Measurements from ENCODE around the gene HIVEP3.

The HIVEP3 gene

GRCh38 chr1:41512701-41513382, 405.9 kb downstream of the HIVEP3 start:
- Histone ChIP-seq H3K9me3 (no peaks in the 10 kb centered on the region), H3K4me3 (no peak overlapping the region), H3K4me1 (peaks cover 6 to 28% (median 18%) of the 10 kb centered on the region in 4 donors), H3K27me3 (no peaks in the 10 kb centered on the region), H3K36me3 (peaks cover 0 to 32% (median 0%) of the 10 kb centered on the region in 3 donors), H3K27ac (no peak overlapping the region)
- intact Hi-C loops (cut with DNase I; ENCODE audit: low total_unique reads), result loop anchor here (10.0 kb wide), 1 partner anchor 152 kb away; no protein-coding TSS in a partner anchor
- no peak for DNase-seq
- no peak for TF ChIP-seq CTCF (IDR thresholded peaks at IDR 0.05)

GRCh38 chr1:41511239-41511540, 407.5 kb downstream of the HIVEP3 start:
- no peak for DNase-seq

GRCh38 chr1:41510531-41511238, 408.0 kb downstream of the HIVEP3 start:
- Histone ChIP-seq H3K27me3 (no peaks in the 10 kb centered on the region), H3K9me3 (no peaks in the 10 kb centered on the region), H3K36me3 (peaks cover 0 to 32% (median 0%) of the 10 kb centered on the region in 3 donors), H3K4me3 (no peak overlapping the region), H3K27ac (no peak overlapping the region), H3K4me1 (peaks cover 0 to 15% (median 6%) of the 10 kb centered on the region in 4 donors)
- no peak for TF ChIP-seq CTCF (IDR thresholded peaks at IDR 0.05)
- DNase-seq, result no peak
- intact Hi-C loops (cut with DNase I; ENCODE audit: low total_unique reads), result loop anchor here (10.0 kb wide), 1 partner anchor 154 kb away; no protein-coding TSS in a partner anchor

More at GRCh38 chr1:41511239-41511540, 407.5 kb downstream of the HIVEP3 start:
- Histone ChIP-seq H3K4me1 (peaks cover 0 to 18% (median 10%) of the 10 kb centered on the region in 4 donors), H3K9me3 (no peaks in the 10 kb centered on the region), H3K36me3 (peaks cover 0 to 32% (median 0%) of the 10 kb centered on the region in 3 donors), H3K27ac (no peak overlapping the region), H3K27me3 (no peaks in the 10 kb centered on the region), H3K4me3 (no peak overlapping the region)
- no peak for TF ChIP-seq CTCF (IDR thresholded peaks at IDR 0.05)
- intact Hi-C loops (cut with DNase I; ENCODE audit: low total_unique reads), result loop anchor here (10.0 kb wide), 1 partner anchor 154 kb away; no protein-coding TSS in a partner anchor

- Histone ChIP-seq H3K36me3 (peaks cover 0 to 32% (median 0%) of the 10 kb centered on the region in 3 donors), H3K4me3 (no peak overlapping the region), H3K9me3 (no peaks in the 10 kb centered on the region), H3K27ac (no peak overlapping the region), H3K27me3 (no peaks in the 10 kb centered on the region), H3K4me1 (peaks cover 0 to under 1% (median 0%) of the 10 kb centered on the region in 4 donors)
- no peak for DNase-seq
- intact Hi-C loops (cut with DNase I; ENCODE audit: low total_unique reads), result no loop called here
- TF ChIP-seq CTCF (IDR thresholded peaks at IDR 0.05), result no peak
These were observed 409.5 kb downstream of the HIVEP3 start for GRCh38 chr1:41509270-41509671.

- no peak for TF ChIP-seq CTCF (IDR thresholded peaks at IDR 0.05)
- H3K27ac ChIP-seq, result no peak overlapping the region
- H3K4me1 ChIP-seq, result no peaks in the 10 kb centered on the region
- H3K36me3 ChIP-seq, result peaks cover 0 to 30% (median 0%) of the 10 kb centered on the region in 3 donors
- DNase-seq, result no peak
- intact Hi-C loops (cut with DNase I; ENCODE audit: low total_unique reads), result no loop called here
- H3K9me3 ChIP-seq, result no peaks in the 10 kb centered on the region
- H3K27me3 ChIP-seq, result no peaks in the 10 kb centered on the region
- no peak overlapping the region for H3K4me3 ChIP-seq
These were observed 410.4 kb downstream of the HIVEP3 start for GRCh38 chr1:41508290-41508689.

All from tibial artery (tissue), 4 donors.